Measurements from ENCODE around the gene RRAS2.

GRCh38 chr11:14312736-14313438 is 46.1 kb downstream of the RRAS2 start:
- no peak for TF ChIP-seq CTCF (IDR thresholded peaks at IDR 0.05; ENCODE audit: insufficient read depth, low read length)
- TF ChIP-seq POLR2AphosphoS5 (IDR thresholded peaks at IDR 0.05; ENCODE audit: low read depth): no peak
- TF ChIP-seq SPI1 (IDR thresholded peaks at IDR 0.05; ENCODE audit: borderline replicate concordance, low read depth): no peak
- TF ChIP-seq REST (IDR thresholded peaks at IDR 0.05; ENCODE audit: insufficient replicate concordance, low read depth): no peak
- TF ChIP-seq GABPA (IDR thresholded peaks at IDR 0.05; ENCODE audit: low read depth): no peak

Data from HL-60 (cell line).